HCT116 (cell line): ENCODE data around the gene MED27. TPM values are rescaled to one million over a fixed set of nuclear protein-coding genes. Genes with fewer than 3 reads are reported as not detected.

Source experiments
- ATAC-seq: fragments of 200-7000 bp; cut with Tn5 transposase; 2 replicates; pipeline ENCODE4 v1.9.1; 2020; ENCODE audit warnings: mild to moderate bottlenecking, moderate library complexity
- BruUV-seq: library from RNA; stranded (reverse); fragments of 400-500 nt; replicated peaks from 2 replicates; lab custom pipeline; 2021; lab: Mats Ljungman, UMichigan
- CTCF ChIA-PET: fragments of 300-600 bp; sonication (Branson Sonifier 250); formaldehyde crosslinking; loops from one replicate; lab custom pipeline; 2021; ENCODE audit warnings: antibody characterized with exemption; lab: Charles Lee
- POLR2A ChIA-PET: fragments of 300-600, 350-600 bp; sonication (Branson Sonifier 250); formaldehyde crosslinking; loops from one replicate; lab custom pipeline; 2021; ENCODE audit warnings: antibody characterized with exemption; lab: Charles Lee
- RAD21 ChIA-PET, 2 experiments: fragments of 300-600 bp; sonication (Branson Sonifier 250); formaldehyde crosslinking; loops; one replicate each; lab custom pipeline; 2023; ENCODE audit warnings: low total read pairs in 2 of 2; ENCODE audit not compliant: uncharacterized antibody in 2 of 2, unreplicated experiment in 2 of 2, low non-redundant PET in 1 of 2; lab: Charles Lee
- DNase-seq: peaks from one replicate; pipeline ENCODE4 v3.0.0-alpha.2; 2010; ENCODE audit warnings: low read depth, low spot score
- H2AFZ ChIP-seq: fragments of 200-600 bp; shearing (Covaris generic), sonication (generic); 2 replicates; pipeline ENCODE4 v1.6.1; 2017; ENCODE audit warnings: low read depth, mixed run types, mixed read lengths, antibody characterized with exemption, low read length; ENCODE audit not compliant: poor library complexity, severe bottlenecking
- H3K27ac ChIP-seq: 2 replicates; pipeline ENCODE4 v1.5.1; 2012; ENCODE audit warnings: low read depth, low read length
- H3K27me3 ChIP-seq: fragments of 200-600 bp; sonication (generic); 2 replicates; pipeline ENCODE4 v1.6.1; 2016; ENCODE audit warnings: mixed run types, low read length, mixed read lengths; ENCODE audit not compliant: insufficient read depth
- H3K36me3 ChIP-seq, 2 experiments: fragments of 200-500 bp in 1 of 2; fragments of 200-600 bp in 1 of 2; sonication (Bioruptor generic) in 1 of 2; sonication (generic) in 1 of 2; 2 replicates each; pipeline versions ENCODE4 v1.5.1 to v1.6.1; 2014 to 2016; ENCODE audit warnings: low read length in 2 of 2, inconsistent platforms in 1 of 2, mixed read lengths in 1 of 2, mixed run types in 1 of 2; ENCODE audit not compliant: insufficient read depth in 2 of 2, control insufficient read depth in 1 of 2
- H3K4me1 ChIP-seq, 2 experiments: fragments of 200-600 bp in 1 of 2; sonication (generic) in 1 of 2; 2 replicates each; pipeline versions ENCODE4 v1.5.1 to v1.6.1; 2012 to 2017; ENCODE audit warnings: low read length in 2 of 2, inconsistent platforms in 1 of 2, mild to moderate bottlenecking in 1 of 2, mixed read lengths in 1 of 2, mixed run types in 1 of 2, moderate library complexity in 1 of 2; ENCODE audit not compliant: insufficient read depth in 2 of 2, control insufficient read depth in 1 of 2
- H3K4me2 ChIP-seq: fragments of 200-600 bp; sonication (generic); 2 replicates; pipeline ENCODE4 v1.6.1; 2017; ENCODE audit warnings: mixed run types, low read length, mixed read lengths
- H3K4me3 ChIP-seq, 2 experiments: fragments of 200-600 bp in 1 of 2; sonication (generic) in 1 of 2; replicated peaks in 1 of 2; 2 replicates each; pipeline ENCODE4 v1.5.1; 2011 to 2016; ENCODE audit warnings: low read length in 2 of 2, control low read depth in 1 of 2, low read depth in 1 of 2, mild to moderate bottlenecking in 1 of 2, mixed read lengths in 1 of 2, mixed run types in 1 of 2
- H3K79me2 ChIP-seq: fragments of 200-600 bp; sonication (generic); 2 replicates; pipeline ENCODE4 v1.6.1; 2017; ENCODE audit warnings: mild to moderate bottlenecking, mixed run types, low read length, moderate library complexity, mixed read lengths; ENCODE audit not compliant: insufficient read depth
- H3K9ac ChIP-seq: fragments of 200-600 bp; sonication (generic); 2 replicates; pipeline ENCODE4 v1.6.1; 2016; ENCODE audit warnings: low read length, mixed read lengths
- H3K9me2 ChIP-seq: fragments of 200-600 bp; sonication (generic), shearing (Covaris generic); 2 replicates; pipeline ENCODE4 v1.6.1; 2017; ENCODE audit warnings: mixed run types, mild to moderate bottlenecking, moderate library complexity; ENCODE audit not compliant: insufficient read depth
- H3K9me3 ChIP-seq, 2 experiments: fragments of 200-500 bp in 1 of 2; fragments of 200-600 bp in 1 of 2; sonication (Bioruptor generic) in 1 of 2; sonication (generic) in 1 of 2; 2 replicates each; pipeline ENCODE4 v1.6.1; 2014 to 2017; ENCODE audit warnings: low read length in 2 of 2, mixed read lengths in 2 of 2, inconsistent platforms in 1 of 2, low read depth in 1 of 2, mild to moderate bottlenecking in 1 of 2, mixed run types in 1 of 2, moderate library complexity in 1 of 2; ENCODE audit not compliant: control insufficient read depth in 1 of 2, insufficient read depth in 1 of 2
- H4K20me1 ChIP-seq: fragments of 200-600 bp; sonication (generic), shearing (Covaris generic); 2 replicates; pipeline ENCODE4 v1.6.1; 2017; ENCODE audit warnings: mixed run types, mild to moderate bottlenecking, moderate library complexity; ENCODE audit not compliant: insufficient read depth
- EGR1 ChIP-seq: IDR thresholded peaks from 2 replicates; pipeline ENCODE4 v1.6.1; 2012; ENCODE audit warnings: low read depth
- ELF1 ChIP-seq: IDR thresholded peaks from 2 replicates; pipeline ENCODE4 v1.6.1; 2012; ENCODE audit warnings: low read depth, borderline replicate concordance
- FOSL1 ChIP-seq: IDR thresholded peaks from 2 replicates; pipeline ENCODE4 v1.6.1; 2012; ENCODE audit warnings: low read depth
- YY1 ChIP-seq: IDR thresholded peaks from 2 replicates; pipeline ENCODE4 v1.6.1; 2011; ENCODE audit warnings: low read length, low read depth, moderate library complexity, mild to moderate bottlenecking; ENCODE audit not compliant: insufficient replicate concordance; ENCODE audit errors: extremely low read depth
- ZBTB33 ChIP-seq: IDR thresholded peaks from 2 replicates; pipeline ENCODE4 v1.6.1; 2011; ENCODE audit warnings: mild to moderate bottlenecking, low read length, moderate library complexity; ENCODE audit not compliant: insufficient replicate concordance; ENCODE audit errors: extremely low read depth
- intact Hi-C: fragments of 100-400 bp; cut with micrococcal nuclease; formaldehyde crosslinking; loops from 2 replicates; pipeline ENCODE4 v1.10.0; 2022
- total RNA-seq: library from RNA; stranded (reverse); gene quantifications from one replicate; pipeline ENCODE4 v1.2.1, GENCODE V29; 2021; ENCODE audit not compliant: unreplicated experiment

MED27 gene
- total RNA-seq, 1 experiment from 2014 or later: 26.9 TPM

DNA sequence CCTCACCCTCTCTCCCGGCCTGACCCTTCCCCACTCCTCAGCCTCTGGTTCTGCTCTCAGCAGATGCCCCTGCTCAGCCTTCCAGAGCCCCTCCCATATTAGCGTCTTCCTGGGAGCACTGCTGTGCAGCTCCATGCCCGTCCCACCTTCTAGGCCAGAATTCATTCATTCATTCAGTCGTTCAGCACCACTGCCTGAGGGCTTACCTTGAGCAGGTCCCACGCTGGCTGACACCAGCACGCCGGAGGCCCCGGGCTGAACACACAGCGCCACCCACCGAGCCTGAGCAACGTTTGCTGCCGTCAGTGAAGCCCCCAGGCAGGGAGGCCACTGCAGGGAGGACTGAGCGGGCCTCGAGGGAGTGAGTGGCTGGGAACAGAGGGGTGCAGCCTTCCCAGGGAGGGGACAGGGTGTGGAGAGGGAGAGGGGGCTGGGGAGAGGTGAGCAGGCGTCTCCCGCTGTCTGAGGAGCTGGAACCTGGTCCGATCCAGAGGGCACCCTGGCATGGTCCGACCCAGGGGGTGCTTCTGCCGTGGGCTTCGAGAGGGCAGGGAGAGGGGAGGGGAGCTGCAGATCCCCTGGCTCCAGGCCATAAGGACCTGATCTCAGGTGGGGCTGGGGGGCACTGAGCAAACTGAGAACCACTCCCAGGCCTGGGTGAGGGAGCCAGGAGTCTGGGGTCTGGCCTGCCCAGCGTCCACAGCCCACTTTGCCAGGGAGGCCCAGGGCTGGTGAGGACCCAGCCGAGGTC lies 241.0 kb downstream of the MED27 start:
- no peak for ATAC-seq
- intact Hi-C loops: no loop called here
- CTCF ChIA-PET: interaction anchor here (1.4 to 1.6 kb wide), 2 partner anchors 397 to 414 kb away, joined by 3 read pairs; no protein-coding TSS in a partner anchor
- BruUV-seq: no TSS peak
- H3K9me2 ChIP-seq: no peaks in the 10 kb centered on the region
- H3K27me3 ChIP-seq: no peaks in the 10 kb centered on the region
- no peak overlapping the region for H3K4me3 ChIP-seq
- H4K20me1 ChIP-seq: no peaks in the 10 kb centered on the region
- no peak overlapping the region for H3K27ac ChIP-seq
- H3K79me2 ChIP-seq: no peaks in the 10 kb centered on the region
- TF ChIP-seq ZBTB33 (no peak), FOSL1 (no peak)
- TF ChIP-seq, all 23 proteins: peak for 0
- peaks cover 4 to 10% of the 10 kb centered on the region in 2 experiments; a peak in 3 of 4 replicates for H3K4me1 ChIP-seq
- H3K9ac ChIP-seq: no peak overlapping the region
- no peaks in the 10 kb centered on the region for H3K36me3 ChIP-seq
- no peak overlapping the region for H3K4me2 ChIP-seq
- ChIA-PET POLR2A (no interaction called here), RAD21 (no interaction called here)
- no peak for DNase-seq
- no peak overlapping the region for H2AFZ ChIP-seq
- peaks cover 0 to 4% of the 10 kb centered on the region in 2 experiments; a peak in 2 of 4 replicates for H3K9me3 ChIP-seq

DNA sequence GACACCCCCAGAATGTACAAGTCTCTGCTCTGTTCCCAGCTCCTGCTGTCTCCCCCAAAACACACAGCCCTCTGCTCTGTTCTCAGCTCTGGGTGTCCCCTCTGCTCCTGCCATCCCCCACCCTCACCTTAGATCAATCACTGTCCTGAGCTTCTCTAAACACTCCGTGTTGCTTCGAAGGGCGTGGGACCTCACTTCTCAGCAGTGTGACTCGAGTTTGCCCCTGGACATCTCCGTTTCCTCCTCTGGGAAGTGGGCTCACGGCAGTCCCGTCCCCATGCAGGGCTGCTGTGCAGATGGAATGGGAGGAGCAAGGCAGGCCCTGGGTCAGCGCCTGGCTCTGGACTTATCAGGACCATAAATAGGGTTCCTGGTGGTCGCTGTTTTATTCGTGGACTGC lies 241.8 kb downstream of the MED27 start:
- ATAC-seq: no peak
- no peak overlapping the region for H3K4me2 ChIP-seq
- peaks cover 0 to 7% of the 10 kb centered on the region in 2 experiments; a peak in 2 of 4 replicates for H3K9me3 ChIP-seq
- no peaks in the 10 kb centered on the region for H3K36me3 ChIP-seq
- no peak overlapping the region for H3K4me3 ChIP-seq
- intact Hi-C loops: no loop called here
- CTCF ChIA-PET: no interaction called here
- H3K9me2 ChIP-seq: no peaks in the 10 kb centered on the region
- H3K27ac ChIP-seq: no peak overlapping the region
- H3K27me3 ChIP-seq: no peaks in the 10 kb centered on the region
- DNase-seq: no peak
- POLR2A ChIA-PET: interaction anchor here (0.6 kb wide), 1 partner anchor 228 kb away, joined by 3 read pairs; no protein-coding TSS in a partner anchor
- H2AFZ ChIP-seq: no peak overlapping the region
- no TSS peak for BruUV-seq
- no peaks in the 10 kb centered on the region for H4K20me1 ChIP-seq
- RAD21 ChIA-PET: no interaction called here
- TF ChIP-seq EGR1: no peak
- TF ChIP-seq ELF1: no peak
- TF ChIP-seq YY1: no peak
- no peak overlapping the region for H3K9ac ChIP-seq
- peaks cover 4 to 10% of the 10 kb centered on the region in 2 experiments; a peak in 3 of 4 replicates for H3K4me1 ChIP-seq
- H3K79me2 ChIP-seq: no peaks in the 10 kb centered on the region
